G401 (cell line): ENCODE results near the gene FBLN5. TPM values are rescaled to one million over a fixed set of nuclear protein-coding genes. Genes with fewer than 3 reads are reported as not detected.
"Not testable (repeated sequence)": the region's sequence is repeated elsewhere in the genome, so short reads cannot be mapped to it uniquely, and the experiment has no call there.

Source experiments
- DNase-seq: peaks from one replicate; pipeline ENCODE4 v3.0.0-alpha.2; 2015; ENCODE audit warnings: low spot score
- in situ Hi-C: cut with HindIII; loops from 2 replicates; pipeline ENCODE4 v1.10.0; 2016; ENCODE audit warnings: low sequenced_read_pairs, mixed read lengths
- total RNA-seq: library from RNA; depleted of rRNA; stranded (reverse); fragments of >200 nt; shearing (Covaris generic); gene quantifications from 2 replicates; pipeline ENCODE4 v1.2.3, GENCODE V29; 2014

The FBLN5 gene
- total RNA-seq, 1 experiment from 2014 or later = 1.3 TPM

DNA sequence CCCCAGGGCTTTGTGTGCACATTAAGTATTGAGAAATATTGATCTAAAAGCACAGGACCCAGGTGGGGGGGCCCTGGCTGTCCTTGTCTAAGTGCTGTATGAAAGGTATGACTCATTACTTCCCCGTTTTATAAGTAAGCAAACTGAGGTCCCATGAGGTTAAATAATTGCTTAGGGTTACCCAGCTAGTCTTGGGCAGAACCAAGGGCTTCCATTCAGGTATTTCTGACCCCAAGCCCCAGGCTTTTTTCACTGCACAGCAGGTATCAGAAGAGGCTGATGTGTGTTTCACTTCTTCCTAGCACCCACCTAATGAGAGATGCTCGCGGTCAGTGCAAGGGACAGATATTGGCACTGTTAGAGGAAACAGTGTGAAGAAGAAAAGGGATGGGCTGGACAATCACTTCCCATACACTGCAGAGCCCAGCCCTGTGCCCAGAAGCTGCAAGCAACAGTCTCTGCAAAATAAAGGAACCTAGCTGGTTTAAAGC lies 75.4 kb downstream of the FBLN5 start:
- in situ Hi-C loops = no loop called here
- DNase-seq = no peak

GRCh38 chr14:91871401-91871800 lies 76.1 kb downstream of the FBLN5 start:
- DNase-seq, in situ Hi-C loops: not testable (repeated sequence)

DNA sequence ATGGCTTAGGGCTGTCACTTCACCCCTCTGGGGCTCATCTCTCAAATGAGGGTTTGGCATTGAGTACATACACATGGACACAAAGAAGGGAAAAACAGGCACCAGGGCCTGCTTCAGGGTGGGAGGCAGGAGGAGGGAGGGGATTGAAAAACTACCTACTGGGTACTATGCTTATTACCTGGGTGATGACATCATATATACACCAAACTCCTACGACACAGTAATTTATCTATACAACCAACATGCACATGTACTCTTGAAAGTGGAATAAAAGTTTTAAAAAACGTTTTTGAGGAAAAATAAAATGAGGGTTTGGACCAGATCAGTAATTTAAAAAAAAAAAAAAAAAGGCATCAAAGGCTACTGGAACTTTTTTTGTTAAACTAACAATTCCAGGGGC lies 76.6 kb downstream of the FBLN5 start:
- in situ Hi-C loops = no loop called here
- no peak for DNase-seq

GRCh38 chr14:91870001-91870400 lies 77.5 kb downstream of the FBLN5 start:
- in situ Hi-C loops = no loop called here
- no peak for DNase-seq

DNA sequence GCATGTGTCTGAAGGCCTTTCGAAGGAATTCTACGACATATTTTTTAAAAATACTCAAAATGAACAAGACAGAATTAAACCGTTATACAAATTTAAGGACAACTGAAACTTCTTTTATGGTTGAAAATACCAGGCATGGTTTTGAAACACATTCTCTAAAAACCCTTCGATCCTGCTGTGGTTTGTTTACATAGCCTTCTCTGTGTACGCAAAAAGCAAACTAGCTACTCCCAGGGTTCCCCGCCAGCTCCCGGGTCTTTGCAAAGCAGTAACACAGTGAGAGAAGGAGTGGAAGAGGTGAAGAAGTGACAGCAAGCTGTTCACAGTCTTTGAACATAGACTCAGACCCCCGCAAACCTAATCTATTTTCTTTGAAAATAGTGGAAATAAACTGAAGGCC lies 77.9 kb downstream of the FBLN5 start:
- DNase-seq = no peak
- in situ Hi-C loops = no loop called here

DNA sequence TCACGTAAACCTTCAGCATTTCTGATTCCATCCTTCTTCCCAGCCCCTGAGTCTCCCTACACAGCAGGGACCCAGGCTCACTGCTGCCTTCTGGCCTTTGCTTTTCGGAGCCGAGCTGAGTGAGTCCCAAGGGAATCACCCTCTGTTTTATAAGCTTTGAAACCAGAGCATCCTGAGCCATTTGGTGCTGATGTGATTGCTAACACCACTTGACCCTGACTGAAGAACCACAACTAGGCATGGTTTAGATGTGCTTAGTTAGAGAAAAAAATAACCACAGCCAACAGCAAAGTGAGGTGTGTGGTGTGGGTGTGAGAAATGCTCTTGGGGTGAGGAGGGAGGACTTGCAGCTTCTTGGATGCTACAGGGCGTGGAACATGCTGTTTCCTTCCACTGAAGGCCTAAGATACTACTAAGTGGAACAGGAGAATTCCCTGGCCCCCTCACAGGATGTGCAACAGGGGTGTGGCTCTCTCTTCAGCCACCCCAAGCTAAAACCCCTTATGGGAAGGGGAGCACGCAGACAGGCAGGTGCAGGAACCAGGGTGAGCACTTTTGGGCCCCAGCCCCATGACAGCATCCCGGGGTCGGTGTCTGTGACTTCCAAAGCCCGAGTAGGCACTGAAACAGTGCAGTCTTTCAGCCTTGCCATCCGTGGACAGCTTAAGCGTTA lies 80.0 kb downstream of the FBLN5 start, which contains the start of gene TC2N:
TSS of gene TC2N (minus strand) at position 221 of the 673 bp plus-strand sequence. CDS start 53,767 bp downstream, outside the sequence.
- in situ Hi-C loops = no loop called here
- no peak for DNase-seq

- in situ Hi-C loops = no loop called here
- DNase-seq = no peak
Measured at GRCh38 chr14:91866511-91867295, 80.8 kb downstream of the FBLN5 start.

DNA sequence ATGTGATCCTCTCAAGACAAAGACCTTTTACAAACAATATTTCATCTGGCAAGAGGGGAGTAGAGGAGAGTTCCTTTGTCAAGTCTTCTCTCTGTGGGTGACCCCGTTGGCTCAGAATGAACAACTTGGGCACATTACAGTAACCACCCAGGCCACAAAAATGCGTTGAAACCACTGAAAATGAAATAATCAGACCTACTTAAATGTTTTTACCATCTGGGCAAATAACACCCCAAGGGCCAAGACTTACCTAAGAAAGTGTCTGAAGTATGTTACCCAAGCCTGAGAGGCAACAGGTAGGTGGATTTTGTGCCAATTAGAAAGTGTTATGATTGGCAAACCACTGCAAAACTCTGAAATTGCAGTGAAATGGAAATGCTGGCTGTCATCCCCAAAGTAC lies 81.4 kb downstream of the FBLN5 start:
- in situ Hi-C loops = no loop called here
- DNase-seq = no peak

GRCh38 chr14:91862417-91862816 lies 85.1 kb downstream of the FBLN5 start:
- in situ Hi-C loops = no loop called here
- no peak for DNase-seq

DNA sequence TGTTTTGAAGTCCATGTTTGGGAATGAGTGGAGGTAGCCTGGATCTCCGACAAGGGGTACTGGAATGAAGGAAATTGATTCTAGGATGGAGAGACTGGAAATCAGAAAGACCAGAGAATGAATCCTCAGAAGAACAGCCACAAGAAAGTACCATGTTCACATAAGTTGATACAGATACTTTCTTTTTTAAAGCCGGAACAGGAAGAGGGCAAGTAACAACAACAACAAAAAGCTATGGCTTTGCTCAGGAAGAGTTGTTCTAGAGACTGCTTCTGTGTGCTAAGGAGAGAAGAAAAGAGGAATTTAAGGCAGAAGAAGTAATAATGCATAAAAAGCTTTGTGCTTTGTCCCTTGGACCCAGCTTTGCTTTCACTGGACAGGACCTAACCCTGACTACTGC lies 86.4 kb downstream of the FBLN5 start:
- in situ Hi-C loops = no loop called here
- DNase-seq = no peak

DNA sequence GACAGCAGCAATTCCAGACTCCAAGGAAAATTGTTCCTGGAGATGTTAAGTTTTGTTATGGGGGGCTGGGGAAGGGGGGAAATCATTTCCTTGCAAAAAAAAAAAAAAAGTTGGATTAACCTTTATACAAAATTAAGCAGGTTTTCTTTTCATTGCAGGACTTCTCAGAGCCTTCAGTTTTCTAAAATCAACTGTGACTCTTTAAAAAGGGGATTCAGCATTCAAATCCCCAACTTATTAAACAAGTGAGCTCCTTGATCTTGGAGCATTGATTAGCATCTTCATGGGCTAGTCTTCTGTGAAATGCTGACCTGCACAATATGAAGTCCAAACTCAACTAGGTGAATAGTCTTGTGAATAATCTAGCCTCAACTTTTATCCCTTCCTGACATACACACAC lies 87.3 kb downstream of the FBLN5 start:
- in situ Hi-C loops = no loop called here
- DNase-seq = no peak

- no peak for DNase-seq
- in situ Hi-C loops = no loop called here
Measured at GRCh38 chr14:91858536-91859275, 88.8 kb downstream of the FBLN5 start.

- in situ Hi-C loops = no loop called here
- DNase-seq = no peak
Measured at GRCh38 chr14:91857614-91858013, 89.9 kb downstream of the FBLN5 start.

GRCh38 chr14:91854327-91854934 lies 93.1 kb downstream of the FBLN5 start:
- DNase-seq = no peak
- in situ Hi-C loops = no loop called here

- no peak for DNase-seq
- in situ Hi-C loops = no loop called here
Measured at GRCh38 chr14:91851563-91851962, 95.9 kb downstream of the FBLN5 start.

- in situ Hi-C loops = no loop called here
- no peak for DNase-seq
Measured at GRCh38 chr14:91848504-91849001, 98.9 kb downstream of the FBLN5 start.

GRCh38 chr14:91847693-91848092 lies 99.8 kb downstream of the FBLN5 start:
- in situ Hi-C loops = no loop called here
- DNase-seq = no peak

DNA sequence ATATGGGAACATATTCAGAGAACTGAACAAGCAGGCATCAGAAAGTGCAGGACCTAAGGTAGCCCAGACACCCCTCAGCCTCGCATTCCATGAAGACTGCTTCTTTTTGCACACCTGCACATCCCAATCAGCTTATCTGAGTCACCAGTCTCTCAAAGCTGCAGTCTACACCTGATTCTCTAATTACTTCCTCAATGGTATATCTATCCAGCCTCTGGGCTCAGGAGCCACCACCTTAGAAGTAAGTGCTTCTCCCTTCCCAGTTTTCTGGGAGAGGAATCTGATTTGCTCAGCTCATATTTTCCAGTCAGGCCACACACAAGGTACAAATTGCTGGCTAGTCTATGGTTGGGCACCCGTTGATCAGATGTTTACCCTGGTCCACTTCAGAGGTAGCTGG lies 101.8 kb downstream of the FBLN5 start:
- in situ Hi-C loops = no loop called here
- DNase-seq = no peak

GRCh38 chr14:91845056-91845455 lies 102.4 kb downstream of the FBLN5 start:
- in situ Hi-C loops = not testable (repeated sequence)

More at GRCh38 chr14:91845056-91845455, 102.4 kb downstream of the FBLN5 start:
- DNase-seq = not testable (repeated sequence)
